IMR-90 (cell line): ENCODE results near the gene HTT.
"Not testable (repeated sequence)": the region's sequence is repeated elsewhere in the genome, so short reads cannot be mapped to it uniquely, and the experiment has no call there.

Experiments
- BHLHE40 ChIP-seq: fragments of 150-350 bp; IDR thresholded peaks from 2 replicates; pipeline ENCODE4 v1.6.1; 2016; ENCODE audit warnings: mild to moderate bottlenecking, low read depth, low read length
- CEBPB ChIP-seq: IDR thresholded peaks from 2 replicates; pipeline ENCODE4 v1.6.1; 2012; ENCODE audit warnings: low read depth, low read length, improper control_type of control experiment
- CHD1 ChIP-seq: IDR thresholded peaks from 2 replicates; pipeline ENCODE4 v1.6.1; 2012; ENCODE audit warnings: low read depth, low read length, improper control_type of control experiment
- ELK1 ChIP-seq: fragments of 150-350 bp; IDR thresholded peaks from 2 replicates; pipeline ENCODE4 v1.6.1; 2016; ENCODE audit warnings: low read depth, mild to moderate bottlenecking, low read length, moderate library complexity, borderline replicate concordance
- FOS ChIP-seq: fragments of 150-350 bp; IDR thresholded peaks from 2 replicates; pipeline ENCODE4 v1.6.1; 2016; ENCODE audit warnings: low read depth, low read length
- MAZ ChIP-seq: IDR thresholded peaks from 2 replicates; pipeline ENCODE4 v1.6.1; 2012; ENCODE audit warnings: low read depth, mild to moderate bottlenecking, low read length, improper control_type of control experiment, moderate library complexity, borderline replicate concordance
- MXI1 ChIP-seq: IDR thresholded peaks from 2 replicates; pipeline ENCODE4 v1.6.1; 2012; ENCODE audit warnings: low read depth, mild to moderate bottlenecking, low read length, moderate library complexity, borderline replicate concordance
- NFE2L2 ChIP-seq: fragments of 150-350 bp; IDR thresholded peaks from 2 replicates; pipeline ENCODE4 v1.6.1; 2016; ENCODE audit warnings: low read depth, mild to moderate bottlenecking, low read length
- POLR2A ChIP-seq: IDR thresholded peaks from 2 replicates; pipeline ENCODE4 v1.6.1; 2012; ENCODE audit warnings: mild to moderate bottlenecking, low read depth, low read length
- RAD21 ChIP-seq: IDR thresholded peaks from 2 replicates; pipeline ENCODE4 v1.6.1; 2012; ENCODE audit warnings: low read length, improper control_type of control experiment
- RCOR1 ChIP-seq: IDR thresholded peaks from 2 replicates; pipeline ENCODE4 v1.6.1; 2012; ENCODE audit warnings: mild to moderate bottlenecking, low read length, improper control_type of control experiment; ENCODE audit not compliant: insufficient replicate concordance
- RFX5 ChIP-seq: IDR thresholded peaks from 2 replicates; pipeline ENCODE4 v1.8.0; 2012; ENCODE audit warnings: low read depth, mild to moderate bottlenecking, low read length, moderate library complexity
- USF2 ChIP-seq: fragments of 150-350 bp; IDR thresholded peaks from 2 replicates; pipeline ENCODE4 v1.6.1; 2017; ENCODE audit warnings: mild to moderate bottlenecking, antibody characterized with exemption, low read length, low read depth
- TF ChIP-seq, protein P1 (sequence below): conservative IDR thresholded peaks from 2 replicates; pipeline ENCODE4 v1.5.1; 2012; ENCODE audit warnings: mild to moderate bottlenecking, low read depth, low read length, improper control_type of control experiment

GRCh38 chr4:3094701-3095100, 20.2 kb downstream of the HTT start:
- not testable (repeated sequence) for TF ChIP-seq POLR2A, CHD1, USF2, BHLHE40, ELK1, RCOR1, MXI1, MAZ, RFX5, CEBPB, RAD21, FOS, NFE2L2
- TF ChIP-seq, protein P1, sequence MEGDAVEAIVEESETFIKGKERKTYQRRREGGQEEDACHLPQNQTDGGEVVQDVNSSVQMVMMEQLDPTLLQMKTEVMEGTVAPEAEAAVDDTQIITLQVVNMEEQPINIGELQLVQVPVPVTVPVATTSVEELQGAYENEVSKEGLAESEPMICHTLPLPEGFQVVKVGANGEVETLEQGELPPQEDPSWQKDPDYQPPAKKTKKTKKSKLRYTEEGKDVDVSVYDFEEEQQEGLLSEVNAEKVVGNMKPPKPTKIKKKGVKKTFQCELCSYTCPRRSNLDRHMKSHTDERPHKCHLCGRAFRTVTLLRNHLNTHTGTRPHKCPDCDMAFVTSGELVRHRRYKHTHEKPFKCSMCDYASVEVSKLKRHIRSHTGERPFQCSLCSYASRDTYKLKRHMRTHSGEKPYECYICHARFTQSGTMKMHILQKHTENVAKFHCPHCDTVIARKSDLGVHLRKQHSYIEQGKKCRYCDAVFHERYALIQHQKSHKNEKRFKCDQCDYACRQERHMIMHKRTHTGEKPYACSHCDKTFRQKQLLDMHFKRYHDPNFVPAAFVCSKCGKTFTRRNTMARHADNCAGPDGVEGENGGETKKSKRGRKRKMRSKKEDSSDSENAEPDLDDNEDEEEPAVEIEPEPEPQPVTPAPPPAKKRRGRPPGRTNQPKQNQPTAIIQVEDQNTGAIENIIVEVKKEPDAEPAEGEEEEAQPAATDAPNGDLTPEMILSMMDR: not testable (repeated sequence)
